Measurements from ENCODE around the gene ADAMTS6. TPM values are rescaled to one million over a fixed set of nuclear protein-coding genes. Genes with fewer than 3 reads are reported as not detected.

Gene ADAMTS6
- total and polyA plus RNA-seq, 11 donors = 0.28 to 4.3 (median 3.0) TPM

- Histone ChIP-seq H3K9me3 (peaks cover 0 to 4% (median 0%) of the 10 kb centered on the region in 12 donors), H3K36me3 (no peaks in the 10 kb centered on the region), H3K4me3 (no peak overlapping the region), H3K27me3 (no peaks in the 10 kb centered on the region), H3K27ac (no peak overlapping the region), H3K4me1 (no peaks in the 10 kb centered on the region)
- intact Hi-C loops (cut with DNase I) = no loop called here
- 59 to 97% (median 71%) methylated on average over 1 of the region's 1 CpG for WGBS, 4 donors
- ATAC-seq = no peak
- DNase-seq = no peak
- TF ChIP-seq CTCF (IDR thresholded peaks at IDR 0.05) = no peak
- TF ChIP-seq POLR2A (IDR thresholded peaks at IDR 0.05) = no peak
Measured at GRCh38 chr5:65440456-65440855, 41.3 kb downstream of the ADAMTS6 start.

GRCh38 chr5:65434122-65434521, 47.6 kb downstream of the ADAMTS6 start:
- no peak for ATAC-seq
- no peaks in the 10 kb centered on the region for H3K27me3 ChIP-seq

GRCh38 chr5:65426656-65427055, 55.1 kb downstream of the ADAMTS6 start:
- no peak for TF ChIP-seq CTCF (IDR thresholded peaks at IDR 0.05)
- no peak for TF ChIP-seq POLR2A (IDR thresholded peaks at IDR 0.05)
- Histone ChIP-seq H3K27ac (no peak overlapping the region), H3K4me1 (no peaks in the 10 kb centered on the region), H3K9me3 (peaks cover 0 to 7% (median 0%) of the 10 kb centered on the region in 12 donors), H3K27me3 (no peaks in the 10 kb centered on the region), H3K4me3 (no peak overlapping the region), H3K36me3 (no peaks in the 10 kb centered on the region)
- ATAC-seq (no peak), DNase-seq (no peak)
- intact Hi-C loops (cut with DNase I) = no loop called here

More at GRCh38 chr5:65434122-65434521, 47.6 kb downstream of the ADAMTS6 start:
- TF ChIP-seq POLR2A (IDR thresholded peaks at IDR 0.05) = no peak
- no peak for TF ChIP-seq CTCF (IDR thresholded peaks at IDR 0.05)
- Histone ChIP-seq H3K27ac (no peak overlapping the region), H3K36me3 (no peaks in the 10 kb centered on the region), H3K4me3 (no peak overlapping the region), H3K9me3 (no peaks in the 10 kb centered on the region), H3K4me1 (no peaks in the 10 kb centered on the region)
- intact Hi-C loops (cut with DNase I) = no loop called here
- no peak for DNase-seq
- WGBS, 4 donors = 88 to 94% (median 91%) methylated on average over 3 of the region's 3 CpGs

- no peaks in the 10 kb centered on the region for H3K4me1 ChIP-seq
- no peak overlapping the region for H3K27ac ChIP-seq
- no peak for DNase-seq
- 80 to 90% (median 84%) methylated on average over 1 of the region's 1 CpG for WGBS, 4 donors
- no peak for TF ChIP-seq CTCF (IDR thresholded peaks at IDR 0.05)
- TF ChIP-seq POLR2A (IDR thresholded peaks at IDR 0.05) = no peak
- ATAC-seq = no peak
- H3K36me3 ChIP-seq = no peaks in the 10 kb centered on the region
- no peak overlapping the region for H3K4me3 ChIP-seq
- H3K9me3 ChIP-seq = peaks cover 0 to 37% (median 7%) of the 10 kb centered on the region in 12 donors
- no peaks in the 10 kb centered on the region for H3K27me3 ChIP-seq
- intact Hi-C loops (cut with DNase I) = no loop called here
Measured at GRCh38 chr5:65423623-65424022, 58.1 kb downstream of the ADAMTS6 start.

All from heart left ventricle (tissue), 16 donors.